Jurkat, Clone E6-1 (cell line): Measurements from ENCODE around the gene SLC25A45.
"Not testable (repeated sequence)": the region's sequence is repeated elsewhere in the genome, so short reads cannot be mapped to it uniquely, and the experiment has no call there.

Source experiments
- DNase-seq: peaks from one replicate; pipeline ENCODE4 v3.0.0-alpha.2; 2011; ENCODE audit warnings: low read depth, low spot score
- H3K4me3 ChIP-seq: 2 replicates; pipeline ENCODE4 v1.5.1; 2011; ENCODE audit warnings: mild to moderate bottlenecking, low read length, control low read depth, moderate library complexity

SLC25A45 gene

DNA sequence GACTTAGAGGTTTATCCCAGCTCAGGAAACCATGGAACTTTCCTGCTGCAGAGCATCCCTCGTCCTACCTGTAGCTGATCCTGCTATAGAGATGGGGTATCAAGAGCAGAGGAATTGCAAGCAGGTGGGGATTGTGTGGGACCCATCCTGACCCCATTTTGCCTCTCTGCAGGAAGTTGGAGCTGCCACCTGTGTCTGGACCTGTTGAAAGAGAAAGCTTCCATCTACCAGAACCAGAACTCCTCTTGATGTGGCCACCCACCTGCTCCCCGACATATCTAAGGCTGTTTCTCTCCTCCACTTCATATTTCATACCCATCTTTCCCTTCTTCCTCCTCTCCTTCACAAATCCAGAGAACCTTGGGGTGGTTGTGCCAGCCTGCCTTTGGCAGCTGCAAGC, 30.9 kb downstream of the SLC25A45 start:
- H3K4me3 ChIP-seq, result no peak overlapping the region
- DNase-seq, result no peak

DNA sequence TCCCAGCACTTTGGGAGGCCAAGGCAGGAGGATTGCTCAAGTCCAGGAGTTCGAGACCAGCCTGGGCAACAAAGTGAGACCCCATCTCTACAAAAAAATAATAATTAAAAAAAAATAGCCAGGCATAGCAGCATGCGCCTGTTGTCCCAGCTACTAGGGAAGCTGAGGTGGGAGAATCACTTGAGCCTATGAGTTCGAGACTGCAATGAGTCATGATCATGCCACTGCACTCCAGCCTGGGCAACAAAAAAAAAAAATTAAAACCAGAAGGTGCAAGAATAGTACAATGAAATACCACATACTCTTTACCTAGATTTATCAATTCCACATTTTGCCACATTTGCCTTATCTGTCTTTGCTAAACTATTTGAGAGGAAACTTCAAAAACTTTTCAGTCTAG, 40.6 kb downstream of the SLC25A45 start:
- no peak for DNase-seq
- no peak overlapping the region for H3K4me3 ChIP-seq

DNA sequence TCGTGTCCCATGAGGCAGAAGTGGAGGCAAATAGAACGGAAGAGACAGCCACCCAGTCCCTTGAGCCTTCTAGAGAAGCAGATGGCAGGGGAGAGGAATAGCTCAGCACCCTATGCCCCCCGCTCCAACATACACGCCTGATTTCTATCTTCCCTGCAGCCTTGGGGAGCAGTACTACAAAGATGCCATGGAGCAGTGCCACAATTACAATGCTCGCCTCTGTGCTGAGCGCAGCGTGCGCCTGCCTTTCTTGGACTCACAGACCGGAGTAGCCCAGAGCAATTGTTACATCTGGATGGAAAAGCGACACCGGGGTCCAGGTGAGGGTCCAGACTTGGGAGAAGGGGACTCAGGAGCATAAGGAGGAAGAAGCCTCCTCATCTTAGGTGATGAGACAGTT, 42.2 kb downstream of the SLC25A45 start:
- no peak for DNase-seq
- H3K4me3 ChIP-seq, result no peak overlapping the region

DNA sequence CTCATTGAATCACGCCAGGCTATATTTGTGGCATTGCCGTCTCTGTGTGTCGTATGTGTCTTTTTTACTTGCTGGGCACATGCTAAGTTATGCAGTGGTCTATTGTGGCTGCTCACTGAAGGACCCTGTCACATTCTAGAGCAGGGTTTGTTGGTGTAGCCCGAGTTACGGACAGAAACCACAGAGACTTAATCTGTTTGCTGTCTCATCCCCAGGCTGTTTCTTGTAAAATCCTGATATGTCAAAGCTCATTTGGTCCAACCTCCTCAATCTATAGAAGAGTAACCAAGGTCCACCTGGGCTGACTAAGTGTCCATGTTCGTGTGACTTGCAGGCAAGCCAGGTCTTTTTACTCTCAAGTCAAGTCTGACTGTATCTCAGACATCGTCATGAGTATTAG, 43.8 kb downstream of the SLC25A45 start:
- no peak overlapping the region for H3K4me3 ChIP-seq
- DNase-seq, result no peak

DNA sequence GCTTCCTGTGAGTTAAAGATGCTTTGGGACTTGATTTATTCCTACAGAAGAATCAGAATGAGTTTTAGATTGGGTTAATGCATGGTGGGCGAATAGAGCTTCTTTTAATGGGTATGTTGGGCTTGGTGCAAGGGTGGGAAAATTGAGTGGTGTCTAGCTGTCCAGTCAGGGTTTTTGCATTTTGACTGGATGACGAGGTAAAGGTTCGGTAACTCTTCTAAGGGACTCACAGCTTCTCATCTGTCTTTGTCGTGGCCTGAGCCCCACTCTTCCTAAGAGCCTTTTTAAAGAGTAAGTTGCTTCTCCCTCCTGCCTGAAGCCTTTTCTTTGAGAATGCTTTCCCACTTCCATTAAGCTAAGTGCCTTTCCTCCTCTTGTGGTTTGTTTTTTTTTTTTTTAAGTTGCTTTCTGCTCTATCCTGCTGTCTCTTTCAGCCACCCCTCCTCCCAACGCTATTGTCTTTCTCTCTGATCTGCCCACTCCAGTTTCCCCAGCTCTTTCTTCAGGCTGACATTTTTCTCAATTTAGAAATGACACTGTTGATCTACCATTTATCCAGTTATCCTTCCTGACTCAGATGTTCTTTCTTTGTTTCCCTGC, 47.6 kb downstream of the SLC25A45 start:
- no peak for DNase-seq

DNA sequence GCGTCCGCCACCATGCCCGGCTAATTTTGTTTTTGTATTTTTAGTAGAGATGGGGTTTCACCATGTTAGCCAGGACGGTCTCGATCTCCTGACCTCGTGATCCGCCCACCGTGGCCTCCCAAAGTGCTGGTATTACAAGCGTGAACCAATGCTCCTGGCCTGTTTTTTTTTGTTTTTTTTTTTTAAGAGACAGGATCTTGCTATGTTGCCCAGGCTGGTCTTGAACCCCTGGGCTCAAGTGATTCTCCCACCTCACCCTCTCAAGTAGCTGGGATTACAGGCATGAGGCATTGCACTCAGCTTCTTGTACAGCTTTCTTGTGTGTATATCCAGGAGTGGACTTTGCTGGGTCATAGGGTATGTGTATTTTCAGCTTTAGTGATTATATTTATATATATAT, 49.9 kb downstream of the SLC25A45 start:
- not testable (repeated sequence) for H3K4me3 ChIP-seq, DNase-seq

More for the DNA sequence above, 47.6 kb downstream of the SLC25A45 start:
- H3K4me3 ChIP-seq, result peak overlapping the region; percentile 93

DNA sequence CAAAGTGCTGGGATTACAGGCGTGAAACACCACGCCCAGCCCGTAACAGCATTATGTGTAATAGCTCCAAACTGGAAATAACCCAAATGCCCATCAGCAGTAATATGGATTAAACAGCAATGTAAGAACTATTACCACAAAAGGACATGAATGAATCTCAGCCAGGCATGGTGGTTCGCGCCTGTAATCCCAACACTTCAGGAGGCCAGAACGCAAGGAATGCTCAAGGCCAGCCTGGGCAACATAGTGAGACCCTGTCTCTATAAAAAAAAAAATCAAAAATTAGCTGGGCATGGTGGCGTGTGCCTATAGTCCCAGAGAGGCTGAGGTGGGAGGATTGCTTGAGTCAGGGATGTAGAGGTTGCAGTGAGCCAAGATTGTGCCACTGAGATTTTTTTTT, 51.9 kb downstream of the SLC25A45 start:
- DNase-seq, result no peak
- no peak overlapping the region for H3K4me3 ChIP-seq

DNA sequence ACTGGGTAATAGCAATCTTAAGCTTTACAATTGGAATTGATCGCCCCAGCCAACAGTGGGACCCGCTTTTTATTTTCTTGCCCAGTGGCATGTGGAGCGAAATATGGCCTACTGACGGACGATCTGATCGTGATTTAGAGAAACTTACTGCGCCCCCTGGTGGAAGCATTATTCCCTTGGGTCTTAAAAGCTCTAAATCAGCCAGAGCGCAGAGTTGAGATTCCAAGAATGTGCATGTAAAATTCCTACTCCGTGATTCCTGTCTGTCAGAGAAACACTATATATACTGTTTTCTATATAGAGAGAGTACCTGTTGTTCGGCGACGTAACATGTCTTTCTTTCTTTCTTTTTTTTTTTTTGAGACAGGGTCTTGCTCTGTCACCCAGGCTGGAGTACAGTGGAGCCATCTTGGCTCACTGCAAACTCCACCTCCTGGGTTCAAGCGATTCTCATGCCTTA, 52.5 kb downstream of the SLC25A45 start:
- DNase-seq, result peak; percentile 89
- no peak overlapping the region for H3K4me3 ChIP-seq

DNA sequence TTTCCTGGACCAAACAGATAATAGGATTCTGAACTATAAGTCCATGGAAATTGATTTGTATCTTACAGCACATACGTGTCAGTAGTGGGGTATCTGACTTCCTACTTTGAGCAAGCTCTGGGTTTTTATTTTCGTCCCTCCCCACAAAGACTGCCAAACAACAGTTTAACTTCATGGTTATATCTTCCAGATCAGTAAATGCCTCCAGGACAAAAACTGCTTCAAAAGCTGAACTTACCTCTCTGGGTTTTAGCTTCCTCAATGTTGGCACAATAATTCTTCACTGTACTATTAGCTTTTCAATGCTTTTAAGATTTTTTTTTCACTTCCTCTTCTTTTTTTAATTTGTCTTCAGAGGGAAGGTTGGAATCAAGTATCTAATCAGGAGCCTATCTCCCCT, 53.0 kb downstream of the SLC25A45 start:
- no peak for DNase-seq
- no peak overlapping the region for H3K4me3 ChIP-seq

DNA sequence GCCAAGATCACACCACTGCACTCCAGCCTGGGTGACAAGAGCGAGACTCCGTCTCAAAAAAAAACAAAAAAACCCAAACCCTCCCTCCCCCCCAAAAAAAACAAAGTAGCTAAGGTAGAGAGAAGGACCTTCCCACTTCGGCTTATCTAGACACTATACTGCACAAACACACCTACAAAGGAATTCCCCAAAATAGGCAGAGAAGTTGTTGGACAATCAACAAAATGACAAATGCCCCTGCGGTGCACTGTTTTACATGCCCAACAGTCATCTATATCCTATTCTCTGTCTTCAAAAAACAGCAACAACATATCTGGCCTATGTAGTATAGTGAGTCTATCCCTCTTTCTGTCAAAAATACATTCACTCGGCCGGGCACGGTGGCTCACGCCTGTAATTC, 55.4 kb downstream of the SLC25A45 start:
- no peak for DNase-seq
- H3K4me3 ChIP-seq, result no peak overlapping the region

DNA sequence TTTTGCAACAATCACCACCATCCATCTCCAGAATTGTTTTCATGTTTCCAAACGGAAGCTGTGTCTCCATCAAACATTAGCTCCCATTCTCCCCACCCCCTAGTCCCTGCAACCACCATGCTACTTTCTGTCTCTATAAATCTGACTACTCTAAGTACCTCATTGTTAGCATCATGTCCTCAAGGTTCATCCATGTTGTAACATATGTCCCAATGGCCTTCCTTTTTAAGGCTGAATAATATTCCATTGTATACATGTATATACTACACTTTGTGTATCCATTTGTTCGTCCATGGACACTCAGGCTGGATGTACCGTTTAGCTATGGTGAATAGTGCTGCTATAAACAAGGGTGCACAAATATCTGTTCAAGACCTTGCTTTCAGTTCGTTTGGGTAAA, 57.0 kb downstream of the SLC25A45 start:
- no peak for DNase-seq
- H3K4me3 ChIP-seq, result no peak overlapping the region
